Progenitor cell of endocrine pancreas (in vitro differentiated cells): ENCODE data around the gene BLOC1S3. TPM values are rescaled to one million over a fixed set of nuclear protein-coding genes. Genes with fewer than 3 reads are reported as not detected.

Source experiments
- DNase-seq: peaks from one replicate; pipeline ENCODE4 v3.0.0; 2021; ENCODE audit warnings: low spot score; ENCODE audit not compliant: unreplicated experiment
- H3K27ac Mint-ChIP-seq: 2 replicates; pipeline ENCODE4 v1.8.0; 2021; ENCODE audit warnings: mild to moderate bottlenecking, moderate library complexity, mixed read lengths
- H3K27me3 Mint-ChIP-seq: 2 replicates; pipeline ENCODE4 v1.8.0; 2021; ENCODE audit warnings: mixed read lengths
- H3K36me3 Mint-ChIP-seq: 2 replicates; pipeline ENCODE4 v1.8.0; 2022; ENCODE audit warnings: mixed read lengths; ENCODE audit not compliant: insufficient read depth
- H3K4me1 Mint-ChIP-seq: 2 replicates; pipeline ENCODE4 v1.8.0; 2021; ENCODE audit warnings: low read depth, mixed read lengths
- H3K4me3 Mint-ChIP-seq: 2 replicates; pipeline ENCODE4 v1.8.0; 2021; ENCODE audit warnings: low read depth, mild to moderate bottlenecking, moderate library complexity, mixed read lengths
- H3K9me3 Mint-ChIP-seq: 2 replicates; pipeline ENCODE4 v1.8.0; 2021; ENCODE audit warnings: low read depth, mixed read lengths
- total RNA-seq: library from RNA; stranded (reverse); gene quantifications from 2 replicates; pipeline ENCODE4 v1.2.1, GENCODE V29; 2021
- TF ChIP-seq, protein P1 (sequence below): fragments of 200-600 bp; sonication (generic); IDR thresholded peaks from one replicate; pipeline ENCODE4 v1.5.0; 2021; ENCODE audit warnings: antibody characterized with exemption, mild to moderate bottlenecking; ENCODE audit not compliant: unreplicated experiment

The BLOC1S3 gene
- total RNA-seq, 1 donor from 2014 or later, result 8.7 TPM

DNA sequence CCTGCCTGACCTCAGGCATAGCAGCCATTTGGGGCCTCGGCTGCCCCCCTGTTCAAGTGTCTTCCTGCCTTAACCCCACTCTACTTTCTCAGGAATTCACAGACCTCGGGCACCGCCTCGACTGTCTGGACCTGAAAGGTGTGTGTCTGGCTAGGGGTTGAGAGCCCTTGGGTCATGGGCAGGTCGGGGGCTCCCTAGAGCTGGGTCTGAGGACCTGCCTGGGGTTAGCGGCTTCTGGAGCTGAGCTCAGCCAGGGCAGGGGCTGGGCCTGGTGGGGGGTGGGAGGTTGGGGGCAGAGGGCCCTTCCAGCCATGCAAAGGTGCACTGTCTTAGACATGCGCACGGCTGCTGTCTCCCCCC lies 38.5 kb upstream of the BLOC1S3 start:
- no peaks in the 10 kb centered on the region for H3K27me3 Mint-ChIP-seq
- peak overlapping the region; percentile 67 for H3K27ac Mint-ChIP-seq
- H3K4me3 Mint-ChIP-seq, result no peak overlapping the region
- peaks cover 7% of the 10 kb centered on the region for H3K36me3 Mint-ChIP-seq
- H3K4me1 Mint-ChIP-seq, result peaks cover 5% of the 10 kb centered on the region
- H3K9me3 Mint-ChIP-seq, result no peaks in the 10 kb centered on the region
- no peak for DNase-seq
- TF ChIP-seq, protein P1, sequence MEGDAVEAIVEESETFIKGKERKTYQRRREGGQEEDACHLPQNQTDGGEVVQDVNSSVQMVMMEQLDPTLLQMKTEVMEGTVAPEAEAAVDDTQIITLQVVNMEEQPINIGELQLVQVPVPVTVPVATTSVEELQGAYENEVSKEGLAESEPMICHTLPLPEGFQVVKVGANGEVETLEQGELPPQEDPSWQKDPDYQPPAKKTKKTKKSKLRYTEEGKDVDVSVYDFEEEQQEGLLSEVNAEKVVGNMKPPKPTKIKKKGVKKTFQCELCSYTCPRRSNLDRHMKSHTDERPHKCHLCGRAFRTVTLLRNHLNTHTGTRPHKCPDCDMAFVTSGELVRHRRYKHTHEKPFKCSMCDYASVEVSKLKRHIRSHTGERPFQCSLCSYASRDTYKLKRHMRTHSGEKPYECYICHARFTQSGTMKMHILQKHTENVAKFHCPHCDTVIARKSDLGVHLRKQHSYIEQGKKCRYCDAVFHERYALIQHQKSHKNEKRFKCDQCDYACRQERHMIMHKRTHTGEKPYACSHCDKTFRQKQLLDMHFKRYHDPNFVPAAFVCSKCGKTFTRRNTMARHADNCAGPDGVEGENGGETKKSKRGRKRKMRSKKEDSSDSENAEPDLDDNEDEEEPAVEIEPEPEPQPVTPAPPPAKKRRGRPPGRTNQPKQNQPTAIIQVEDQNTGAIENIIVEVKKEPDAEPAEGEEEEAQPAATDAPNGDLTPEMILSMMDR, result no peak

DNA sequence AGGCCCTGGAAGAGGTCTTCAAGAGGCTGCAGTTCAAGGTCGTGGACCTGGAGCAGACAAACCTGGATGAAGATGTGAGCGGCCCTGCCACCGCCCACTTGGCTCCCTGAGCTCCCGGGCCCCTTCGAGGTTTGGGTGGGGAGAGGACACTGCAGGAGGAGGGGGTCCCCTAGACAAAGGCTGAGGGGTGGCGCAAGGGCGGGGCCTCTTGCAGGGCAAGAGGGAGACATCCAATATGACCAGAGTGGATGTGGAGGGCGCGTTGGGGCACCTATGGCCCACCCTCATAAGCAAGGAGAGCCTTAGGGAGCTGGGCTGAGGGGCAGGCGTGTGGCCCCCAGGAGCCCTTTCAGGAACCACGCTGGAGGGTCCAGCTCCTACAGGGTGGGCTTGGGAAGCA lies 38.1 kb upstream of the BLOC1S3 start:
- TF ChIP-seq, protein P1, result no peak
- no peaks in the 10 kb centered on the region for H3K27me3 Mint-ChIP-seq
- H3K27ac Mint-ChIP-seq, result peak overlapping the region; percentile 67
- H3K4me1 Mint-ChIP-seq, result peaks cover 5% of the 10 kb centered on the region
- H3K9me3 Mint-ChIP-seq, result no peaks in the 10 kb centered on the region
- peaks cover 7% of the 10 kb centered on the region for H3K36me3 Mint-ChIP-seq
- no peak overlapping the region for H3K4me3 Mint-ChIP-seq
- no peak for DNase-seq

- Mint-ChIP-seq H3K4me3 (no peak overlapping the region), H3K4me1 (peaks cover 5% of the 10 kb centered on the region), H3K36me3 (peaks cover 7% of the 10 kb centered on the region), H3K9me3 (no peaks in the 10 kb centered on the region), H3K27me3 (no peaks in the 10 kb centered on the region), H3K27ac (no peak overlapping the region)
- DNase-seq, result no peak
- TF ChIP-seq, protein P1, result no peak
These were observed 37.2 kb upstream of the BLOC1S3 start for GRCh38 chr19:45141203-45141900.

GRCh38 chr19:45142016-45142725 lies 36.4 kb upstream of the BLOC1S3 start:
- H3K36me3 Mint-ChIP-seq, result peaks cover 7% of the 10 kb centered on the region
- TF ChIP-seq, protein P1, result no peak

GRCh38 chr19:45142726-45143110 lies 35.9 kb upstream of the BLOC1S3 start:
- H3K27ac Mint-ChIP-seq, result peak overlapping the region; percentile 86
- peaks cover 3% of the 10 kb centered on the region for H3K4me1 Mint-ChIP-seq
- TF ChIP-seq, protein P1, result no peak

More at GRCh38 chr19:45142016-45142725, 36.4 kb upstream of the BLOC1S3 start:
- H3K27ac Mint-ChIP-seq, result no peak overlapping the region
- H3K4me3 Mint-ChIP-seq, result no peak overlapping the region
- no peaks in the 10 kb centered on the region for H3K9me3 Mint-ChIP-seq
- no peak for DNase-seq
- H3K4me1 Mint-ChIP-seq, result peaks cover 3% of the 10 kb centered on the region
- no peaks in the 10 kb centered on the region for H3K27me3 Mint-ChIP-seq

More at GRCh38 chr19:45142726-45143110, 35.9 kb upstream of the BLOC1S3 start:
- Mint-ChIP-seq H3K27me3 (no peaks in the 10 kb centered on the region), H3K4me3 (no peak overlapping the region), H3K9me3 (no peaks in the 10 kb centered on the region), H3K36me3 (peaks cover 7% of the 10 kb centered on the region)
- no peak for DNase-seq
